IPS-NIHi7 (cell line): ENCODE data around the gene ADCY5.
A peak's percentile ranks its signal among the peaks of the same experiment; 100 is the strongest.

Experiments
- DNase-seq: peaks from one replicate; pipeline ENCODE4 v3.0.0; 2012; ENCODE audit warnings: mixed read lengths; ENCODE audit errors: extremely low spot score

Gene ADCY5

GRCh38 chr3:123286308-123287023 lies 162.4 kb downstream of the ADCY5 start:
- peak; percentile 93 for DNase-seq

- DNase-seq: no peak
Measured at GRCh38 chr3:123285931-123286307, 163.0 kb downstream of the ADCY5 start.

DNA sequence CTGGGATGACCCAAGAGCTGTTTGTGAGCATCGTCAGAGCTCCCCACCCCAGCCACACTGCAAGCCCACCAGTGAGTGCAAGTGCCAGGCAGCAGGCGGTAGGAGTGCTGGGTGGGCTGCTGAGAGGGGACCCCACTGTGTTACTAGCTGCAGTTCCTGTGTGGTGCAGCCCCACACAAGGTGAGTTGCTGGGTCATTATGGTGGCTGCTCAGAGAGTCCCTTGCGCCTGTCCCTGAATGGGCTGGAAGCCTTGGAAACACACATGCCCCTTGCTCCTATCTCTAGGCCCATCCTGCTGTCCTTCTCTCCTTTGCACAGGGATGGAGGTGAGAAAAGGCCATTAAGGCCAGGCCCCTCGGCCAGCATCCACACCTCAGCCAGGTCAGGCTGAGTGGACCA lies 163.4 kb downstream of the ADCY5 start:
- DNase-seq: no peak

GRCh38 chr3:123285066-123285465 lies 163.8 kb downstream of the ADCY5 start:
- DNase-seq: no peak

DNA sequence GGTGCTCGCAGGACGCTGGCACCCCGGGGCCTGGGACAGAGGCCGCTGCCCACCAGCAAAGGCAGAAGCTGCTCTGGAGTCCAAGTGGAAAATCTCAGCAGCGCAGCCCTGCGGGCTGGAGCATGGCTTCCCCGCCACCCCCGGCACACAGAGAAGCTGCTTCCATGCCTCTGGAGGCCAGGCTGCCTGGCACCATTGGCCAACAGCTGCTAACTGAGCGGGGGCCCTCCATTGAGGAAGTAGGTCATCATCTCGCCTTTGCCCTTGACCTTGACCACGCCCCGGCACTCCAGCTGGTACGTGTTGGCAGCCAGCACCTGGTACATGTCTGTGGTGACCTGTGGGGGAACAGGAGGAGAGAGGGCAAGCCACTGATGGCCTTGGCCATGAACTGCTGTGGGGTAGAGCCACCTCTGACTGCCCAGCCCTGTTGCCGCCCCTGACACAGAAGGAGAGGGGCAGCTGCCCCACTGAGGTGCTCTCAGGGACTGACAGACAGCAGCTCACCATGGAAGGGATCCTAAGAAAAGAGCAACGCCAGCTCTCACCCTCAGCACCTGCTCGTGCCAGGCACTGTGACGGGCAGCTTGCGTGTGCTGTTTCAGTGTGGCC lies 164.4 kb downstream of the ADCY5 start:
- no peak for DNase-seq

DNA sequence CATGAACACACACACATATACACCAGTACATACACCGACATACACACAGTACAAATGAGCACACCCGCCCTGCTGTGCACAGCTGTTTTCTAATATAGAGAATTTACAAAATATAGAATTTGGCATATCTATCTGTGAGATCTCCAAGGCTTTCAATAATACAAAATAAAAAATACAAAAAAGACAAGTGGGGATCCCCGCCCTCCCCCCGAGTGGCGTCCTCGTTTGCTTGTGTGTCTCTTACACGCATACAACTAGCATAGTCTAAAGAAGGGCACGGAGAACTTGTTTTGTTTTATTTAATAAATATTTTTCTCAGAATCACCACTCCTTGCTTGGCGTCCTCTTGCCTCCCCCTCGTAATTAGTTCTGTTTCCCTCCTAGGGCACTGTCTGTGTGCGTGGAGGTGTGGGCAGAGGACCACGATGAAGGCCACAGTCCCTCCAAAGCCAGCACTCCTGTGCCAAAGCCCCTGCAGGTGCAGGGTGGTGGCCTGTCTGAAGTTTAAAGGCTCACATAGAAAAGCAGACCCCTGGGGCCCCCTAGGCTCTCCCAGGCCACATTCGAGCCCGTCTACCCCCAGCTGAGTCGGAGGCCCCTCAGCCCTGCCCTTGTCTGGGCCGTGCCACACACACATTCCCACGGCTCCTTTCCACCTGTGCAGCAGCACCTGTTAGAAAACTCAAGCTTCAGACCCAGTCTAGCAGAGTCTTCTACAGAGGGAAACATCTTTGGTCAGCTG lies 165.1 kb downstream of the ADCY5 start:
- no peak for DNase-seq

GRCh38 chr3:123283074-123283473 lies 165.8 kb downstream of the ADCY5 start:
- DNase-seq: no peak

DNA sequence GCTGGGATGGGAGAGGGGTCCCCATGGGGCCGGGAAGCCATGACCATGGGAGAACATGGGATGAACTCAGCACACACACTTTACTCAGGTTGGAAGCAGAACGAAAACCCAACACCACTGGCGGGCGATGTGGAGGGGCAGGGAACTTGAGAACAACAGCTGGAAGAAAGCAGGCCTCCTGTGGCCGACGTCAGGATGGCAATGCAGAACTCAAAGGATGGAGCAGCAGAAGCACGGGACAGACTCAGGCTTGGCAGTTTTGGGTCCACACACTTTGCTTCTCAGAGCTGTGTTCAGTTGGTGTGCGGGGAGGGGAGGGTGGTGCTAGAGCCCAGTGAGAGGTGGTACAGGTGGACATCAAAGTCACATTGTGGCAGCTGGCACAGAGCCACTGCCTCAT lies 166.4 kb downstream of the ADCY5 start:
- no peak for DNase-seq

- no peak for DNase-seq
Measured at GRCh38 chr3:123281929-123282328, 167.0 kb downstream of the ADCY5 start.

DNA sequence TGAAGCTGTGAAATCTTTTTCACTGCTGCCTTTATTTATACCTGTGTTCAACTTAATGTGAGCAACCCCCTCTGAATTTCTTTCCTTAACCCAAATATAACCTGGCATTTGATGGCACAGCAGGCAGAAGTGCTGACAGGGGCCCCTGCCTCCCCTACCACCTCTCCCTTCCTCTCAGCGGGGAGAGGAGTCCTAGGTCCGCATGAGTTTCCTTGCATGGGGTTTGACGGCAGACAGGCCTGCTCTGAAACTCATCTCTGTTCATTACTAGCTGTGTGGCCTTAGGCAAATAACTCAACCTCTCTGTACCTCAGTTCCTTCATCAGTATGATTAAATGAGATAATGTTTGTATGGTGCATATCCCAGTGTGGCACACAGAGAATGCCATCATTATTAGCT lies 167.5 kb downstream of the ADCY5 start:
- DNase-seq: no peak

GRCh38 chr3:123279121-123279520 lies 169.8 kb downstream of the ADCY5 start:
- DNase-seq: no peak

GRCh38 chr3:123278446-123278845 lies 170.4 kb downstream of the ADCY5 start:
- peak; percentile 8 for DNase-seq

GRCh38 chr3:123277106-123277505 lies 171.8 kb downstream of the ADCY5 start:
- peak; percentile 3 for DNase-seq

GRCh38 chr3:123276346-123277006 lies 172.4 kb downstream of the ADCY5 start:
- DNase-seq: peak; percentile 6

GRCh38 chr3:123275691-123276090 lies 173.2 kb downstream of the ADCY5 start:
- no peak for DNase-seq

DNA sequence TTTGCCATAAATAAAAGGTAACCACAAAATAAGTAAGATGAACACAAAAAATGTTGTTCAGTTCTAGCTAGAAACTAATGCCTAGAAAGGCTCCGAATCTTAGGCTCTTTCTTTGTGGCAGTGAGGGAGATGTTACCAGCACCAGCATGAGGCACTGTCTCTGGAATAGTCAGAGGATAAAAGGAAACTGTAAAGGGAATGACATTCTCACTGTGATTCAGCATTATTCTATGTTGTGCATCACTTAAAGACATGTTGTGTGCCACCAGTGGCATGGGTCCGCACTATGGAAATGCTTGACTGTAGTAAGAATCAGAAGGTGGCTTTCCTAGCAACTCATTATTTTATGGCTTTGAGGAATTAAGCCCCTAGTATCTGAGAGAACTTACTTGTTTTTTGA lies 176.3 kb downstream of the ADCY5 start:
- DNase-seq: peak; percentile 12

- DNase-seq: no peak
Measured at GRCh38 chr3:123271466-123272159, 177.3 kb downstream of the ADCY5 start.

GRCh38 chr3:123270818-123271217 lies 178.1 kb downstream of the ADCY5 start:
- no peak for DNase-seq

GRCh38 chr3:123267821-123268220 lies 181.1 kb downstream of the ADCY5 start:
- no peak for DNase-seq

- DNase-seq: no peak
Measured at GRCh38 chr3:123263941-123264340, 184.9 kb downstream of the ADCY5 start.

DNA sequence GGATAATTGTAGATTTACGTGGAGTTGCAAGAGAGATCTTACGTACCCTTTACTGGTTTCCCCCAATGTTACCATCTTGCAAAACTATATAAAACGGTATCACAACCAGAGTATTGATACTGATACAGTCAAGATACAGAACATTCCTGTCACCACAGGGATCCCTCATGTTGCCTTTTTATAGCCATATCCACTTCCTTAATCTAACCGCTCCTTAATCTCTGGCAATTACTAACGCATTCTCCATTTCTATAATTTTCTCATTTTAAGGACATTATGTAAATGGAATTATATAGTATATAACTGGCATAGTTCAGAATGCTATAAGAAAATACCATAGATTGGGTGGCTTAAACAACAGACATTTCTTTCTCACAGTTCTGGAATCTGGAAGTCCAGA lies 186.0 kb downstream of the ADCY5 start:
- no peak for DNase-seq

DNA sequence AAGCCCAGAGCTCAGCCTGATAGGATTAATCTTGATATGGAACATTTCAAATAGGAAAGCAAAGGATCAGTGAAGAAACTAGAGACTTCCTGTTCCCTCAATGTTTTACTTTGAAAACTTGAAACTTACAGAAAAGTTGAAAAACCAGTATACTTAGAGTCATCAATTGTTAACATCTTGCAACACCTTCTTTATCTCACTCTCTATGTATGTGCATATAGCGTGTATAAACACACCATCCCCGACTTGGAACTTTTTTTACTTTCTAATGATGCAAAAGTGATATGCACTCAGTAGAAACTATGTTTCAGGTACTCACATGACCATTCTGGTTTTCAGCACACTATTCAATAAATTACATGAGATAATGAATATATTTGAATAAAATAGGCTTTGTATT lies 186.7 kb downstream of the ADCY5 start:
- DNase-seq: no peak
